Measurements from ENCODE around the gene CTBP2.

DNA sequence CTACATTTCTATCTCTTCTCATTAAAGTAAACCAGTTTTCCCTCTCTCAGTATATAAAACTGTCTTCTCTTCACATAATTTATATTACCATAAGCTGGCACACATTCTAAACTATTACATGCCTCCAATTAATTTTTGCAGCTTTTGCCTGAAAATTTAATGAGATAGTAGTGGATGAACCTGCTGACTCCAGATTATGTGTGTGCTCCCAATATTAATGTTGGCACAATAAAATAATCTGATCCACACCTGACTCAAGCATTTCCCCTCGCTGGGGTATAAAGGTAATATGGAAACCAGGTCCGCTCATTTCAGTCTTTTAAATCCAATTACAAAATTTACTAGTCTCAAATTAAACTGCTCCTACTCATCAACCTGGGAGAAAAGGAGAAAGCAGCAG lies 63.4 kb downstream of the CTBP2 start:
- TF ChIP-seq POLR2A (IDR thresholded peaks at IDR 0.05) (no peak), POLR2AphosphoS5 (IDR thresholded peaks at IDR 0.05) (no peak)
- TF ChIP-seq, protein P1, sequence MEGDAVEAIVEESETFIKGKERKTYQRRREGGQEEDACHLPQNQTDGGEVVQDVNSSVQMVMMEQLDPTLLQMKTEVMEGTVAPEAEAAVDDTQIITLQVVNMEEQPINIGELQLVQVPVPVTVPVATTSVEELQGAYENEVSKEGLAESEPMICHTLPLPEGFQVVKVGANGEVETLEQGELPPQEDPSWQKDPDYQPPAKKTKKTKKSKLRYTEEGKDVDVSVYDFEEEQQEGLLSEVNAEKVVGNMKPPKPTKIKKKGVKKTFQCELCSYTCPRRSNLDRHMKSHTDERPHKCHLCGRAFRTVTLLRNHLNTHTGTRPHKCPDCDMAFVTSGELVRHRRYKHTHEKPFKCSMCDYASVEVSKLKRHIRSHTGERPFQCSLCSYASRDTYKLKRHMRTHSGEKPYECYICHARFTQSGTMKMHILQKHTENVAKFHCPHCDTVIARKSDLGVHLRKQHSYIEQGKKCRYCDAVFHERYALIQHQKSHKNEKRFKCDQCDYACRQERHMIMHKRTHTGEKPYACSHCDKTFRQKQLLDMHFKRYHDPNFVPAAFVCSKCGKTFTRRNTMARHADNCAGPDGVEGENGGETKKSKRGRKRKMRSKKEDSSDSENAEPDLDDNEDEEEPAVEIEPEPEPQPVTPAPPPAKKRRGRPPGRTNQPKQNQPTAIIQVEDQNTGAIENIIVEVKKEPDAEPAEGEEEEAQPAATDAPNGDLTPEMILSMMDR (IDR thresholded peaks at IDR 0.05 in 8 of 11, conservative IDR thresholded peaks at IDR 0.05 in 3 of 11) = no peak

All from spleen (tissue), 7 donors.